Stimulated activated CD8-positive, alpha-beta memory T cell treated with anti-CD3 and anti-CD28 coated beads, Interleukin-4, amount 100 ng/mL, for 4 hours (primary cell): ENCODE data around the gene RIPK4.
"Not testable (repeated sequence)": the region's sequence is repeated elsewhere in the genome, so short reads cannot be mapped to it uniquely, and the experiment has no call there.

Experiments used
- DNase-seq, 2 donors: peaks; one replicate each; pipeline ENCODE4 v3.0.0-alpha.2; 2020; ENCODE audit warnings: low read depth in 2 of 2, low spot score in 1 of 2

RIPK4 gene

GRCh38 chr21:41717573-41718330 lies 49.1 kb downstream of the RIPK4 start:
- DNase-seq, result no peak

DNA sequence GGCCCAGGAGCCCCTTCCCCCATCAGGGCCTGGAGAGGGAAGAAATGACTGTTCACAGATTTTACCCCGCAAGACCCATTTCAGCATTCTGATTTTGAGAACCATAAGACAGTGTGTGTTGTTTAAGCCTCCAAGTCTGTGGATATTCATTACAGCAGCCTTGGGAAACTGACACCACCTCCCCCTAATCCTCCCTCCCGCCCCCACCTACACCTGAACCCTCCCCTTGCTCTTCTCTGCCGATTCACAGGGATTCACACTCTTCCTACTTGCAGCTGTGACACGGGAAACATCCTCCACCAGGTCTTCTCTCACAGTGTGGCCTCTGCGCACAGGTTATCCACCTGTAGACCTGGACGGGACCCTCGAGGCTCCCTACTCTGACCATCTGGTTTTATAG lies 50.1 kb downstream of the RIPK4 start:
- no peak for DNase-seq

DNA sequence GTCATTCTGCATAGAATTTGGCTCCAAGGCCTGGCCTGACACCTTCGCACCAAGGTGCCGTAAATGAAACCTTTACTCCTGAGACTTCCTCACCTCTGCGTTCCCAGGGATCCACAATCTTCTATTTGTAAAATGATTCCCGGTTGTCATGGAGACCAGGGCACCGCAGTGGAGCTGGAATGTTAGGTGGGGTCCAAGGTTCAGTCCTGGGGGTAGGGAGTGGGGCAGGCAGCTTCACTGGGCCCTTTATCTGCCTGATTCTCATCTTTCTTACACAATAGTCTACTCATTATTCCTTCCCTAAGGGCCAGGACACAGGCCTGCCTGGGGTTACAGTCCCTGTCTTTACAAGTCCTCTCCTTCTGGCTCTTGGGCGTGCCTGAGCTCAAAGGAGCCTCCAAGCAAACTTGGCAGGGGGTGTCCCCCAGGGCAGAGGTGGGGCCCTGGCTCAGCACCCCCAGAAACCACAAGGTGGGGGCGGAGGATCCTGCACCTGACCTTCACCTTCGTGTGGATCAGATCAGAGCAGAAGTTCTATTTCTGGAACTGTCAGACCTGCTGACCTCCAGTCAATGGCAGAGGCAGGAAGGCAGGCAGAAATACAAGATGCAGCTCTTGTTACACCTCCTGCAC lies 51.1 kb downstream of the RIPK4 start:
- no peak for DNase-seq

- DNase-seq, result not testable (repeated sequence)
These were observed 52.5 kb downstream of the RIPK4 start for GRCh38 chr21:41714299-41714865.

DNA sequence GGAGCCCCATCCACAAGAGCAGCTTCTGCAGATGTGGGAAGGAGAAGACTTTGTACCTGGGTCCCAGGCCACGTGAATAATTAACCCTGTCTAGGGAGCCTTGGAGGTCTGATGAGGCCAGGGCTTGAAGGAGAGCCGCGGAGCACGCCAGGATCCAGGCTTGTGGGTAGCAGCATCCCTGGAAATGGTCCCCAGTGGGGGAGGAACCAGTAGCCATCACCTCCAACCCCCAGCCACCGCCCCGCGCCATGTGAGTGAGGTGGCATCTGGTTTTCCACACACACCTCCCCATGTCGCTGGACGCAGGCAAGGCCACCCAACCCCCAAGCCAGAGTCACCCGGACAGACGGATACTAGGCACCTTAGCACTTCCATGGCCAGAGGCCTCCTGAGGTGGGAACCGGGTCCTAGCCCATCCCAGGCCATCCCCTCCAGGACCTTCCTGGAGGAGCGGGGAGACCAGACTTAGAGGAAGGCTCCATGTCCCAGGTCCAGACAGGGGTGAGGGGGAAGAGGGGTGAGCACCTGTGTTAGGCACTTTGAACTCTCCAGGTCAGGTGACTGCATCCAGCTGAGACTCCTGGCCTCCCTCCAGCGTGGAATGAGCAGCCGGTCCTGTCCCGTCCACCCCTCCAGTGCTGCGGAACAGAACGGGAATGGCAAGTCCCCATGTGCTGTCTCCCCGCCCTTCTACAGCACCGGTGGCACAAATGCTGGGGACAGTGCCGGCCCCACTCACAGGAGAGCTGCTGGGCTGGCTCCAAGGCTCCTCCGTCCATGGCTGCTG lies 53.2 kb downstream of the RIPK4 start:
- no peak for DNase-seq

DNA sequence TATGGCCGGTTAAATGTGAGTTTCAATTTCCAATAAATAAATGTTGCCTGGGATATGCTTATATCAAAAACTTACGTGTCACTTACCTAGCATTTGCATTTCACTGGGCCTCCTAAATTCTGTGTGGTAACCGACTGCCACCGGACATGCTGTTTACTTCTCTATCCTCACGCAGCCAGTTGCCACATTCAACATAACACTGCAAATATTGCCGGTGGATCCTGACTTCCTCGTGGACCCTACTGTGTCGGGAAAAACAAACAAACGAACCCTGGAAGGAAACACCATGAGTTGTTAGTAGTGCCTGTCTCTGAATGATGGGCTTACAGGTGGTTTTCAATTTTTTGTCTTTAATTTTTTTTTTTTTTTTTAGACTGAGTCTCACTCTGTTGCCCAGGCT lies 54.1 kb downstream of the RIPK4 start:
- no peak for DNase-seq

GRCh38 chr21:41712201-41712600 lies 54.7 kb downstream of the RIPK4 start:
- DNase-seq, result no peak

GRCh38 chr21:41711416-41712007 lies 55.3 kb downstream of the RIPK4 start:
- DNase-seq, result no peak

DNA sequence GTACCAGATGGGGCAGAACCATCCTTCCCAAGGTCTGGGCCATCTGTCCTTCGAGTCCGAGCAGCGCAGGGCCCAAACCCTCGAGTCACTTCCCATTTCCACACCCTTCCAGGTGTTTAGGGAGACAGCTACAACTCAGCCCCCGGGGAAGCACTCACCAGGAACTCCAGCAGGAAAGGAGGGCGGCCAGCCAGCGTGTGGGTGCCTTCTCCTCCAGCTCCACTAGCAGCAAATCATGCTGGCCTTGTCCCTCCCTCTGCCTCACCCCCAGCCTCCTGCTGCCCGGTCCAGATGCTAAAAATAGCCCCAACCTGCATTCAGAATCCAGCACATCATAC lies 56.1 kb downstream of the RIPK4 start:
- DNase-seq, result no peak

DNA sequence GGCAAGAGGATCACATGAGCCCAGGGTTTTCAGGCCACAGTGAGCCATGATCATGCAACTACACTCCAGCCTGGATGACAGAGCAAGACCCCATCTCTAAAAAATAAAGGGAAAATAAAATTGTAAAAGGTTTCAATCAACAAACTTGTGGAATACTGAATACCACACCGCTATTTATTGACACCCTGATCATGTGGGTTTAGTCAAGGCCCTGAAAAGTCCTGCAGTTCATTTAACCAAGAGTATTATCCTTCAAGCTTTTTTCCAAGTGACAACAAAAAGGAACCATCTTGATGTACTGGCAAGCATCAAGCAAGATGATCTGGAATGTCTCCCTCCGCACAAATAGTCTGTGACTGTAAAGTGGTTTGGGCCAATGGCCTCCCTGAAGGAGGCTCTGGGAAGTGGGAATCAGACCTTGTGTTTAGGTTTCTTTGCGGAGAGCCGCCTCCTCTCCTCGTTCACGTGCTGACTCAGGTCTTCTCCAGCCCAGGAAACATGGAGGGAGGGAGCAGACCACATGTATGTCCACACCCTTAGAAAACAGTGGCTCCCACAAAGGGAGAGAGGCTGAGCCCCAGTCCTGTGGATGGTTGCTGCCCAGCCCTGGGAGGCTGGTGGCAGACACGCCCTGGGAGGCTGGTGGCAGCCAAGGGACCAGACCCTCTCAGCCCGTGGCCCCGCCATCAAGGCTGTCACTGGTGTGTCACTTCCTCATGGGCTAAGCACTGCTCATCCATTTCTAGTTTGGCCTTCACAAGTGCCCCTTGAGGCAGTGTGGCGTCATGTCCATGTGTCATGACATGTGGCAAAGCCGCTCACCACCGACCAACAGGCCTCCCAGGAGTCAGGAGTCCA lies 56.7 kb downstream of the RIPK4 start:
- no peak for DNase-seq

DNA sequence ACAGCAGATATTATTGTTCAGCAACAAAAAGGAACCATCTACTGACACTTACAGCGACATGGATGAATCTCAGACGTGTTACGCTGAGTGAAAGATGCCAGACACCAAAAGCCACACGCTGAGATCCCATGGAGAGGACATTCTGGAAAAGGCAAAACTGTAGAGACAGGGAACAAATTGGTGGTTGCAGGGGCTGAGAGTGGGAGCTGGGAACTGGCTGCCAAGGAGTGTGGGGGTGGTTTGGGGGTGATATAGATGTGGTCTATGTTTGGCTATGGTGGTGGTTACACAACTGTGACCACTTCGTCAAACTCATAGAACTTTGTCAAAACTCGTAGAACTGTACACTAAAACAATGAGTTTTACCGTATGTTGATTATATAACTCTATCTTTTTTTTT lies 57.7 kb downstream of the RIPK4 start:
- DNase-seq, result no peak

GRCh38 chr21:41707960-41708330 lies 58.9 kb downstream of the RIPK4 start:
- DNase-seq, result no peak

DNA sequence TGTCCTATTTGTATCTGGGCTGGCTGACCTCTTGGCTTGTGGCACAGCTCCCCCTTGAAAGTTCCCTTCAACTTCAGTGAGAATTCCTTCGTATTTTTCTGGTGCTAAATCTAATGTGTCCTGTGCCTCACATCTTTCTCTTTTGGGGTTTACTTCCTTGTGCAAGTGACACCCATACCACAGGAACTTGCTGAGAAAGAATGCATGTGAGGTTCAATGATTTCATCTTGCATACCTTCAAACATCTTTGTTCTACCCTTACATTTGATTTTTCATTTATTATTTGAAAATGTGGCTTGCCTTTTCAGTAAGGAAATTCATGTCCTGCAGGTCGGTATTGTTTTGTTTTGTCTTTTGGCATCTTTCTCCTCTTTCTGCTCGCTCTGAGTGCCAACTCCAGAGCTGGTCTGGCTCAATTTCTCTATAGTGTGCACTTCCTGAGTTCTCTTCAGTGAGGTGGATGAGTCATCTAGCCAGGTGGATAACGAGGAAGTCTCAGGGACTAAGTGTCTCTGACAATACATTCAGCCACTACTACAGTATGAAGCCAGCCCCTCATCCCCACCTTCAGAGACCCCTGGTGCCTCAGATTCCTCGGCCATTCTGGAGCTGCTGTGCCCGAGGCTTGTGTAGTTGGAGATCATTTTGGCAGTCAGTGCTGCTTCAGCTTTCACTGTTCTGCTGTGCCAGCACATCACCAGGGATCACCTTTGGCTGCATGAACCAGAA lies 59.5 kb downstream of the RIPK4 start:
- no peak for DNase-seq

DNA sequence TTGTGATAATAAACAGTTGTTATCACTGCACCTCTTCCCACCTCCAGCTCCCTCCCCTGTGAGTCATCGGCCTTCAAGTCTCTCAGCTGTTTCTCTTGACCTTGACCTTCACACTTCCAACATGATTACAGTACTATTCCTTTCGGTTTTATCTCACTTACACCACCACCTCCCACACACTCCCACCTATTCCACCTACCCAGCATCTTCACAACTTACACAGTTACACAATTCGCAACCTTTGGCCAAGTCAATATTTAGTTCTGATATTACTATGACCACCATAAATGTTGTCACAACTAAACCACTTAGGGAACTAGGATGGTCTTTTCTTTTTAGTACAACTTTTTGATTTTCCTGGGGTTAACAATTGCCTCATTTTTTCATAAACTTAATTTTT lies 60.2 kb downstream of the RIPK4 start:
- DNase-seq, result no peak

GRCh38 chr21:41706263-41706639 lies 60.6 kb downstream of the RIPK4 start:
- DNase-seq, result no peak

DNA sequence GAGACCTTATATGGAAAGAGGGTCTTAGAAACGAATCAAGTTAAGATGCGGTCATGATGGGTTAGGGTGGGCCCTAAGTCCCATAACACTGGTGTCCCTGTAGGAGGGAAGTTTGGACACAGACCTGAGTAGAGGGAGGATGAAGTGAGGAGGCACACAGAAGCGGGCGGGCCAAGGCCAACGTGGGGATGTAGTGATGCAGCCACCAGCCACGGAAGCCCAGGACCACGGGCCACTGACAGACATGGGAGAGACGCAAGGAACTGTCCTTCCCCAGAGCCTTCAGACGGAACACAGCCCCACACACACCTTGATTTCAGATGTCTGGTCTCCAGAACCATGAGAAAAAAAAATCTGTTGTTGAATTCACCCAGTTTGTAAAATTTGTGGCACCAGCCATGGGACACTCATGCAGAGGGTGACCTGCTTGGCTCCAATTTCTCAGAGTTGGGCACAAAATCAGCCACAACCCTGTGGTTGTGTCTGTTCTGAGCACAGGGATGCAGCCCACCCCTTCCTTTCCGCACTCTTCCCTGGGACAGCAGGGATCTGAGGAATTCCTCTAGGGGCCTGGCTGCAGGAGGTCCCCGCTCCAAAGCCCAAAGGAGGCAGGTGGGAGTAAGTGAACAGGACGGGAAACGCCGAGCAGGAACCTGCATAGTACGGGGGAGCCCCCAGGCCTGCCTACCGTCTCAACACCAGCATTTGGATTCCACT lies 61.1 kb downstream of the RIPK4 start:
- DNase-seq, result no peak

GRCh38 chr21:41703857-41704501 lies 62.9 kb downstream of the RIPK4 start:
- DNase-seq, result no peak

GRCh38 chr21:41701749-41702148 lies 65.1 kb downstream of the RIPK4 start:
- DNase-seq, result no peak

DNA sequence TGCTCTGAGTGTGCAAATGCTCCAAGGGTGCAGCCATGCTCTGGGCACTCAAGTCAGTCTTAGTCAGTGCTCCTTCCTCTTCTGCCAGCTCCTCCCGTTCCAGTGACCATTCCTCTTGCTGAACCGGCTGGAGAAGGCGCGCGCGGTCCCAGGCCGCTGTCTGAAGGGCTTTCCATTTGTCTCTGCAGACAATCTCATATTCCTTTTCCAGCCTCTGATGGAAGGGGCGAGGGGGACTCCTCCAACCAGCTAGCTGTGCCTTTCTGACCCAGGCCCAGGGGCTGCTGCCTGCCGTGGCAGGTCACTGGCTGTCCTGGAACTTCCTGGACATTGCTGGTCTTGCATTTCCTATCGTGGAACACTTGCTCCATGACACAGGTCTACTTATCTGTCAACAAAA lies 67.5 kb downstream of the RIPK4 start:
- no peak for DNase-seq
